ENCODE results near the gene LEFTY2.

Gene LEFTY2

DNA sequence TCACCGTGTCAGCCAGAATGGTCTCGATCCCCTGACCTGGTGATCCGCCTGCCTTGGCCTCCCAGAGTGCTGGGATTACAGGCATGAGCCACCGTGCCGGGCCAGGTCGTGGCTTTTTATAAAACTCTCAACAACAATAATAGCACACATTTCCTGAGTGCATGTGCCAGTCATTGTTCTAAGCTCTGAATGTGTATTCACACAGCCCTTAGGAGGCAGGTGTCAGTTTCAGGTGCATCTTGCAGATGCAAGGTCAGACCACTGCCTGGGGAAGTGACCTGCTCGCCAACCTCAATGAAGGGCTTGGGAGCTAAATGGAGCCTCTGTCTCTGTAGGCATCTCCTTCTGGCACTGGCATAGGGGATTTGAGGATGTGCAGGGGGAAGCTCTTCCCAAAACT is 1.6 kb upstream of the LEFTY2 start:
- no peaks in the 10 kb centered on the region for H3K36me3 ChIP-seq (ENCODE audit: control insufficient read depth in 2 of 2, insufficient read depth in 1 of 2, low read length in 2 of 2)
- CTCF ChIA-PET: interaction anchor here (0.6 to 3.1 kb wide), 4 partner anchors 19 to 468 kb away, joined by 3 to 18 read pairs (median 4); no protein-coding TSS in a partner anchor
- no peak overlapping the region for H3K27ac ChIP-seq (ENCODE audit: extremely low read depth, low read depth, low read length)
- TF ChIP-seq, protein P1, sequence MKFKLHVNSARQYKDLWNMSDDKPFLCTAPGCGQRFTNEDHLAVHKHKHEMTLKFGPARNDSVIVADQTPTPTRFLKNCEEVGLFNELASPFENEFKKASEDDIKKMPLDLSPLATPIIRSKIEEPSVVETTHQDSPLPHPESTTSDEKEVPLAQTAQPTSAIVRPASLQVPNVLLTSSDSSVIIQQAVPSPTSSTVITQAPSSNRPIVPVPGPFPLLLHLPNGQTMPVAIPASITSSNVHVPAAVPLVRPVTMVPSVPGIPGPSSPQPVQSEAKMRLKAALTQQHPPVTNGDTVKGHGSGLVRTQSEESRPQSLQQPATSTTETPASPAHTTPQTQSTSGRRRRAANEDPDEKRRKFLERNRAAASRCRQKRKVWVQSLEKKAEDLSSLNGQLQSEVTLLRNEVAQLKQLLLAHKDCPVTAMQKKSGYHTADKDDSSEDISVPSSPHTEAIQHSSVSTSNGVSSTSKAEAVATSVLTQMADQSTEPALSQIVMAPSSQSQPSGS (tag by site-specific recombination; IDR thresholded peaks at IDR 0.05; ENCODE audit: low read depth): no peak
- TF ChIP-seq ZNF24 (tag by site-specific recombination; IDR thresholded peaks at IDR 0.05): no peak
- TF ChIP-seq ZNF660 (tag by site-specific recombination; IDR thresholded peaks at IDR 0.05): no peak
- TF ChIP-seq YY2 (tag by site-specific recombination; IDR thresholded peaks at IDR 0.05): no peak
- no peak for TF ChIP-seq ZNF830 (tag by site-specific recombination; IDR thresholded peaks at IDR 0.05; ENCODE audit: low read depth)
- TF ChIP-seq, protein P2, sequence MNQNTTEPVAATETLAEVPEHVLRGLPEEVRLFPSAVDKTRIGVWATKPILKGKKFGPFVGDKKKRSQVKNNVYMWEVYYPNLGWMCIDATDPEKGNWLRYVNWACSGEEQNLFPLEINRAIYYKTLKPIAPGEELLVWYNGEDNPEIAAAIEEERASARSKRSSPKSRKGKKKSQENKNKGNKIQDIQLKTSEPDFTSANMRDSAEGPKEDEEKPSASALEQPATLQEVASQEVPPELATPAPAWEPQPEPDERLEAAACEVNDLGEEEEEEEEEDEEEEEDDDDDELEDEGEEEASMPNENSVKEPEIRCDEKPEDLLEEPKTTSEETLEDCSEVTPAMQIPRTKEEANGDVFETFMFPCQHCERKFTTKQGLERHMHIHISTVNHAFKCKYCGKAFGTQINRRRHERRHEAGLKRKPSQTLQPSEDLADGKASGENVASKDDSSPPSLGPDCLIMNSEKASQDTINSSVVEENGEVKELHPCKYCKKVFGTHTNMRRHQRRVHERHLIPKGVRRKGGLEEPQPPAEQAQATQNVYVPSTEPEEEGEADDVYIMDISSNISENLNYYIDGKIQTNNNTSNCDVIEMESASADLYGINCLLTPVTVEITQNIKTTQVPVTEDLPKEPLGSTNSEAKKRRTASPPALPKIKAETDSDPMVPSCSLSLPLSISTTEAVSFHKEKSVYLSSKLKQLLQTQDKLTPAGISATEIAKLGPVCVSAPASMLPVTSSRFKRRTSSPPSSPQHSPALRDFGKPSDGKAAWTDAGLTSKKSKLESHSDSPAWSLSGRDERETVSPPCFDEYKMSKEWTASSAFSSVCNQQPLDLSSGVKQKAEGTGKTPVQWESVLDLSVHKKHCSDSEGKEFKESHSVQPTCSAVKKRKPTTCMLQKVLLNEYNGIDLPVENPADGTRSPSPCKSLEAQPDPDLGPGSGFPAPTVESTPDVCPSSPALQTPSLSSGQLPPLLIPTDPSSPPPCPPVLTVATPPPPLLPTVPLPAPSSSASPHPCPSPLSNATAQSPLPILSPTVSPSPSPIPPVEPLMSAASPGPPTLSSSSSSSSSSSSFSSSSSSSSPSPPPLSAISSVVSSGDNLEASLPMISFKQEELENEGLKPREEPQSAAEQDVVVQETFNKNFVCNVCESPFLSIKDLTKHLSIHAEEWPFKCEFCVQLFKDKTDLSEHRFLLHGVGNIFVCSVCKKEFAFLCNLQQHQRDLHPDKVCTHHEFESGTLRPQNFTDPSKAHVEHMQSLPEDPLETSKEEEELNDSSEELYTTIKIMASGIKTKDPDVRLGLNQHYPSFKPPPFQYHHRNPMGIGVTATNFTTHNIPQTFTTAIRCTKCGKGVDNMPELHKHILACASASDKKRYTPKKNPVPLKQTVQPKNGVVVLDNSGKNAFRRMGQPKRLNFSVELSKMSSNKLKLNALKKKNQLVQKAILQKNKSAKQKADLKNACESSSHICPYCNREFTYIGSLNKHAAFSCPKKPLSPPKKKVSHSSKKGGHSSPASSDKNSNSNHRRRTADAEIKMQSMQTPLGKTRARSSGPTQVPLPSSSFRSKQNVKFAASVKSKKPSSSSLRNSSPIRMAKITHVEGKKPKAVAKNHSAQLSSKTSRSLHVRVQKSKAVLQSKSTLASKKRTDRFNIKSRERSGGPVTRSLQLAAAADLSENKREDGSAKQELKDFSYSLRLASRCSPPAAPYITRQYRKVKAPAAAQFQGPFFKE (tag by site-specific recombination; IDR thresholded peaks at IDR 0.05; ENCODE audit: borderline replicate concordance): no peak
- TF ChIP-seq ZNF404 (tag by site-specific recombination; IDR thresholded peaks at IDR 0.05): no peak
- TF ChIP-seq ZNF138 (tag by site-specific recombination; IDR thresholded peaks at IDR 0.05; ENCODE audit: borderline replicate concordance): no peak
- TF ChIP-seq SCRT2 (tag by site-specific recombination; IDR thresholded peaks at IDR 0.05): no peak
- no peak for TF ChIP-seq ZNF677 (tag by site-specific recombination; IDR thresholded peaks at IDR 0.05)
- TF ChIP-seq ZNF664 (tag by site-specific recombination; IDR thresholded peaks at IDR 0.05): no peak
- TF ChIP-seq GLI2 (tag by site-specific recombination; IDR thresholded peaks at IDR 0.05; ENCODE audit: borderline replicate concordance, low read depth): no peak
- TF ChIP-seq ZNF776 (tag by site-specific recombination; IDR thresholded peaks at IDR 0.05; ENCODE audit: borderline replicate concordance): no peak
- no peaks in the 10 kb centered on the region for H3K4me1 ChIP-seq (ENCODE audit: control insufficient read depth, insufficient read depth, low read length)
- no peaks in the 10 kb centered on the region for H3K9me3 ChIP-seq (ENCODE audit: control insufficient read depth, insufficient read depth, low read depth, low read length)
- no peak overlapping the region for H3K4me3 ChIP-seq (ENCODE audit: low read depth, low read length)
- POLR2A ChIA-PET: interaction anchor here (0.6 kb wide), 2 partner anchors 59 to 490 kb away, joined by 3 read pairs; no protein-coding TSS in a partner anchor

DNA sequence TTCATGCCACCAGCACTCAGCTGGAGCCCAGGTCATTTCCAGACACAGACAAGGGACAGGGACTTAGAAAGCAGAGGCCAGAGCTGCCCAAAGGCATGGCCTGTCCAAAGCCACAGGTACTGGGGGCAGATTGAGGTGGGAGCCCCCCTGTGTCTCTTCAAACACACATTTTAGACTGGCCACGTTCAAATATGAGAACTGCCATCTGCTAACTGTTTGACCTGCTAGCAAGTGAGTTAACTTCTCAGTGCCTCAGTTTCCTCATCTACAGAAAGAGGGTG is 862 bp upstream of the LEFTY2 start:
- no peak for TF ChIP-seq REPIN1 (tag by site-specific recombination; IDR thresholded peaks at IDR 0.05; ENCODE audit: low read depth)
- TF ChIP-seq, protein P3, sequence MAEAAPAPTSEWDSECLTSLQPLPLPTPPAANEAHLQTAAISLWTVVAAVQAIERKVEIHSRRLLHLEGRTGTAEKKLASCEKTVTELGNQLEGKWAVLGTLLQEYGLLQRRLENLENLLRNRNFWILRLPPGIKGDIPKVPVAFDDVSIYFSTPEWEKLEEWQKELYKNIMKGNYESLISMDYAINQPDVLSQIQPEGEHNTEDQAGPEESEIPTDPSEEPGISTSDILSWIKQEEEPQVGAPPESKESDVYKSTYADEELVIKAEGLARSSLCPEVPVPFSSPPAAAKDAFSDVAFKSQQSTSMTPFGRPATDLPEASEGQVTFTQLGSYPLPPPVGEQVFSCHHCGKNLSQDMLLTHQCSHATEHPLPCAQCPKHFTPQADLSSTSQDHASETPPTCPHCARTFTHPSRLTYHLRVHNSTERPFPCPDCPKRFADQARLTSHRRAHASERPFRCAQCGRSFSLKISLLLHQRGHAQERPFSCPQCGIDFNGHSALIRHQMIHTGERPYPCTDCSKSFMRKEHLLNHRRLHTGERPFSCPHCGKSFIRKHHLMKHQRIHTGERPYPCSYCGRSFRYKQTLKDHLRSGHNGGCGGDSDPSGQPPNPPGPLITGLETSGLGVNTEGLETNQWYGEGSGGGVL (tag by site-specific recombination; IDR thresholded peaks at IDR 0.05): no peak
- TF ChIP-seq GLIS2 (tag by site-specific recombination; IDR thresholded peaks at IDR 0.05): peak; percentile 32; the same call in 1 of the 2 replicates
- TF ChIP-seq SCRT2 (tag by site-specific recombination; IDR thresholded peaks at IDR 0.05): peak; percentile 59; the same call in 1 of the 2 replicates
- TF ChIP-seq, protein P4, sequence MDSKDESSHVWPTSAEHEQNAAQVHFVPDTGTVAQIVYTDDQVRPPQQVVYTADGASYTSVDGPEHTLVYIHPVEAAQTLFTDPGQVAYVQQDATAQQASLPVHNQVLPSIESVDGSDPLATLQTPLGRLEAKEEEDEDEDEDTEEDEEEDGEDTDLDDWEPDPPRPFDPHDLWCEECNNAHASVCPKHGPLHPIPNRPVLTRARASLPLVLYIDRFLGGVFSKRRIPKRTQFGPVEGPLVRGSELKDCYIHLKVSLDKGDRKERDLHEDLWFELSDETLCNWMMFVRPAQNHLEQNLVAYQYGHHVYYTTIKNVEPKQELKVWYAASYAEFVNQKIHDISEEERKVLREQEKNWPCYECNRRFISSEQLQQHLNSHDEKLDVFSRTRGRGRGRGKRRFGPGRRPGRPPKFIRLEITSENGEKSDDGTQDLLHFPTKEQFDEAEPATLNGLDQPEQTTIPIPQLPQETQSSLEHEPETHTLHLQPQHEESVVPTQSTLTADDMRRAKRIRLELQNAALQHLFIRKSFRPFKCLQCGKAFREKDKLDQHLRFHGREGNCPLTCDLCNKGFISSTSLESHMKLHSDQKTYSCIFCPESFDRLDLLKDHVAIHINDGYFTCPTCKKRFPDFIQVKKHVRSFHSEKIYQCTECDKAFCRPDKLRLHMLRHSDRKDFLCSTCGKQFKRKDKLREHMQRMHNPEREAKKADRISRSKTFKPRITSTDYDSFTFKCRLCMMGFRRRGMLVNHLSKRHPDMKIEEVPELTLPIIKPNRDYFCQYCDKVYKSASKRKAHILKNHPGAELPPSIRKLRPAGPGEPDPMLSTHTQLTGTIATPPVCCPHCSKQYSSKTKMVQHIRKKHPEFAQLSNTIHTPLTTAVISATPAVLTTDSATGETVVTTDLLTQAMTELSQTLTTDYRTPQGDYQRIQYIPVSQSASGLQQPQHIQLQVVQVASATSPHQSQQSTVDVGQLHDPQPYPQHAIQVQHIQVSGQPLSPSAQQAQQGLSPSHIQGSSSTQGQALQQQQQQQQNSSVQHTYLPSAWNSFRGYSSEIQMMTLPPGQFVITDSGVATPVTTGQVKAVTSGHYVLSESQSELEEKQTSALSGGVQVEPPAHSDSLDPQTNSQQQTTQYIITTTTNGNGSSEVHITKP (tag by site-specific recombination; IDR thresholded peaks at IDR 0.05): peak; percentile 57
- ChIA-PET POLR2A (interaction anchor here (2.2 kb wide), 1 partner anchor 19 kb away, joined by 13 read pairs; the partner anchor contains the start of gene PYCR2), CTCF (interaction anchor here (0.7 to 3.1 kb wide), 2 partner anchors 20 to 487 kb away, joined by 3 to 18 read pairs; no protein-coding TSS in a partner anchor)
- H3K27ac ChIP-seq (ENCODE audit: extremely low read depth, low read depth, low read length): no peak overlapping the region
- H3K36me3 ChIP-seq (ENCODE audit: control insufficient read depth in 2 of 2, insufficient read depth in 1 of 2, low read length in 2 of 2): no peaks in the 10 kb centered on the region
- H3K4me3 ChIP-seq (ENCODE audit: low read depth, low read length): no peak overlapping the region
- no peaks in the 10 kb centered on the region for H3K4me1 ChIP-seq (ENCODE audit: control insufficient read depth, insufficient read depth, low read length)
- no peaks in the 10 kb centered on the region for H3K9me3 ChIP-seq (ENCODE audit: control insufficient read depth, insufficient read depth, low read depth, low read length)

Data from HEK293 (cell line).